ENCODE results near the gene N4BP2L2. TPM values are rescaled to one million over a fixed set of nuclear protein-coding genes. Genes with fewer than 3 reads are reported as not detected.

N4BP2L2 gene
- total RNA-seq, 4 donors from 2014 or later: 139 to 282 (median 229) TPM

- TF ChIP-seq POLR2A (IDR thresholded peaks at IDR 0.05) (no peak), EP300 (IDR thresholded peaks at IDR 0.05) (no peak), CTCF (IDR thresholded peaks at IDR 0.05) (no peak)
- Histone ChIP-seq H3K4me3 (no peak overlapping the region), H3K27me3 (no peaks in the 10 kb centered on the region), H3K9me3 (no peaks in the 10 kb centered on the region), H3K27ac (peak overlapping the region in 2 of 4 donors; percentile 44 to 58), H3K4me1 (peaks cover 0 to 8% (median 0%) of the 10 kb centered on the region in 4 donors), H3K36me3 (peaks cover 0 to 13% (median 0%) of the 10 kb centered on the region in 3 donors)
- no peak for DNase-seq (ENCODE audit: low spot score in 2 of 2)
- 54 to 59% methylated on average over 12 of the region's 12 CpGs for WGBS, 2 donors
Measured at GRCh38 chr13:32471187-32471922, 67.2 kb downstream of the N4BP2L2 start.

GRCh38 chr13:32468502-32469142, 70.0 kb downstream of the N4BP2L2 start:
- Histone ChIP-seq H3K27me3 (no peaks in the 10 kb centered on the region), H3K4me1 (peaks cover 0 to 8% (median 0%) of the 10 kb centered on the region in 4 donors), H3K9me3 (no peaks in the 10 kb centered on the region), H3K36me3 (peaks cover 0 to 30% (median 0%) of the 10 kb centered on the region in 3 donors), H3K27ac (no peak overlapping the region), H3K4me3 (no peak overlapping the region)
- no peak for DNase-seq (ENCODE audit: low spot score in 2 of 2)
- TF ChIP-seq POLR2A (IDR thresholded peaks at IDR 0.05): no peak
- no peak for TF ChIP-seq EP300 (IDR thresholded peaks at IDR 0.05)
- no peak for TF ChIP-seq CTCF (IDR thresholded peaks at IDR 0.05)
- 62 to 75% methylated on average over 6 of the region's 6 CpGs for WGBS, 2 donors

- H3K27ac ChIP-seq: no peak overlapping the region
- WGBS, 2 donors: 92 to 97% methylated on average over 2 of the region's 2 CpGs
- H3K36me3 ChIP-seq: peaks cover 0 to 80% (median 0%) of the 10 kb centered on the region in 3 donors
- peaks cover 0 to 32% (median 14%) of the 10 kb centered on the region in 4 donors for H3K9me3 ChIP-seq
- H3K27me3 ChIP-seq: no peaks in the 10 kb centered on the region
- no peak for DNase-seq (ENCODE audit: low spot score in 2 of 2)
- H3K4me1 ChIP-seq: no peaks in the 10 kb centered on the region
- TF ChIP-seq CTCF (IDR thresholded peaks at IDR 0.05) (no peak), EP300 (IDR thresholded peaks at IDR 0.05) (no peak)
- no peak overlapping the region for H3K4me3 ChIP-seq
Measured at GRCh38 chr13:32456591-32456990, 82.0 kb downstream of the N4BP2L2 start.

- 94 to 100% methylated on average over 2 of the region's 2 CpGs for WGBS, 2 donors
- TF ChIP-seq EP300 (IDR thresholded peaks at IDR 0.05) (no peak), POLR2A (IDR thresholded peaks at IDR 0.05) (no peak), CTCF (IDR thresholded peaks at IDR 0.05) (no peak)
Measured at GRCh38 chr13:32455594-32455903, 83.0 kb downstream of the N4BP2L2 start.

More at GRCh38 chr13:32455594-32455903, 83.0 kb downstream of the N4BP2L2 start:
- peaks cover 0 to 79% (median 0%) of the 10 kb centered on the region in 3 donors for H3K36me3 ChIP-seq
- H3K27ac ChIP-seq: no peak overlapping the region
- DNase-seq (ENCODE audit: low spot score in 2 of 2): no peak
- no peaks in the 10 kb centered on the region for H3K4me1 ChIP-seq
- no peak overlapping the region for H3K4me3 ChIP-seq
- peaks cover 0 to 35% (median 15%) of the 10 kb centered on the region in 4 donors for H3K9me3 ChIP-seq
- no peaks in the 10 kb centered on the region for H3K27me3 ChIP-seq
